GM18951 (cell line): ENCODE results near the gene AK3.

Experiments
- POLR2A ChIP-seq: IDR thresholded peaks from 4 replicates; pipeline ENCODE4 v1.6.1; 2011; ENCODE audit warnings: mild to moderate bottlenecking; ENCODE audit not compliant: insufficient read length, insufficient read depth; ENCODE audit errors: extremely low read depth
- in situ Hi-C: fragments of 300-500 bp; cut with MboI; formaldehyde crosslinking; loops from one replicate; pipeline ENCODE4 v1.12.0; 2022; ENCODE audit warnings: low sequenced_read_pairs, mixed read lengths, inconsistent platforms; ENCODE audit not compliant: unreplicated experiment

AK3 gene

DNA sequence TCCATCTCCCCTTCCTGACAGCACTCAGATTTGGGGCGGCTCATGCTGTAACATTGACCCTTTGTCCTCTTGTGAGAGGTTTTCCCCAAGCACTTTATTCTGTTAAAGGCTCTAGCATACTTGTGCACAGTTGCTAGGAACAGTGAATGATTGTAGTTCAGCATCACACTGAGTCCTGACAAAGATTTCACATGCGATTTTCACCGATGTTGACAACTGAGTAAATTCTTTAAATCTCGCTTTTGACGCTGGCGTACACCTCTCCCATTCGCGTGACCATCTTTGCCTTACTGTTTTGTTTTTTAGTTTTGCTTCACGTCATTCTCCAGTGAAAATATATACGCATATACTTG is 60.9 kb downstream of the AK3 start:
- in situ Hi-C loops, result no loop called here
- no peak for TF ChIP-seq POLR2A

DNA sequence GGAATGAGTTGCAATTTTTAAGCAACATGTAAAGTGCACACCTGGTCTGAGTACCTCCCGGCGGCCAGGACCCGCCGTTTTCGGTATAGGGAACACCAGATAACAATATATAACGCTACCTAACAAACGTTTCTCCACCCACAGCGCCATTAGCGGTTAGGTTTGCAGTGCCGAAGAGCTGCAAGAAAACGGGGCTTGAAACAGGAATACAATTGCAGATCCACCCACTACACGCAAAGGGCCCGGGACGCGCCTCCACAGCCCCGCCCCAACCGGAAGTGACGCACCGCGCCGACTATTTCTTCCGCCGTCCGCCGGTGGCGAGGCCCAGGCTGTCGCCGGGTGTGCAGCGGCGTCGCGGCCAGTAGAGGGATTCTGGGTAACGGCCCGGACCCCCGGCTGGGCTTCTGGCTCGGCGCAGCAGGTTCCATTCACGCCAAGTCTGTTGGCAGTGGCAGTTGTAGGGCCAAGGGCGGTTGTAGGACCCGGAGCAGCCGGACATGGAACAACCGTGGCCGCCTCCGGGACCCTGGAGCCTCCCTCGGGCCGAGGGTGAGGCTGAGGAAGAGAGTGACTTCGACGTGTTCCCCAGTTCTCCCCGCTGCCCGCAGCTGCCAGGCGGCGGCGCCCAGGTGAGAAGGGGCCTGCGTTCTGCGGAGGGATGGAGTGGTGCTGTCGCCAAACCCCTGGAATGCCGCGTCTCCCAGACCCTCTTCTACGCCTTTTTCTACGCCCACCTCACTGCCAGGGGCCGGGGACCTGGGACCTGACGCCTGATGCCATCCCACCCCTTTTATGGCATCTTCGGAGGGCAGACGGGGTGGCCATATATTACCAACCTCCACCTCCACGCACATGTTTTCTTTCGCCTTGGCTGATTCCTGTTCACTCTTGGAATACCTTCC is 61.5 kb downstream of the AK3 start, which contains the start of gene CDC37L1:
Gene CDC37L1, plus strand, starts transcription at position 302 of the 905 bp plus-strand sequence. Its CDS starts 199 bp downstream, at position 501.
- TF ChIP-seq POLR2A, result peak; percentile 99
- in situ Hi-C loops, result no loop called here

DNA sequence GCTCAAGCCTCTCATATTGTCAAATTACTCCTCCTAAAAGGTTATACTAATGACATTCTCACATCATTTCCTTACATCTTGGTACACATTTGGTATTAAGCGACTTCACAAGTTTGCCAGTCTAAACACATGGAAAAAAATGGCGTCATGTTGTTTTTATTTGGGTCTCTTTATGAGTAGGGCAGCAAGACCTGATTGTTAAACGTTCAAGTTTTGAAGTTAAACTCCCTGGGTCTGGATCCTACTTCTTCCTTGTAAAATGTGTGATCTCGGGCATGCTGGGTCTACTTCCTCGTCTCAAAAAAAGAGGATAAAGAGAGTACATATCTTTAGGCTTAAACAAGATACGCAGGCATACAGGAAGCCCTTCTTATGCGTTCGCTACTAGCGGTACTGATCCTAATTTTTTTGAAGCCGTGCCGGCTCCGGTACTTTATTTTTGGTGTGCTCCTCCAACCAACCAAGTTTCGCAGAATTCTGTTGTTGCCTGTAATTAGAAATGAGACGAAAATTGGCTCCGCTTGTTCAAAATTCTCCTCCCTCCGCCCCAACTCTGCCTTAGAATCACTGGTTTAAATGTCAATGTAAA is 62.2 kb downstream of the AK3 start:
- in situ Hi-C loops, result no loop called here
- no peak for TF ChIP-seq POLR2A

DNA sequence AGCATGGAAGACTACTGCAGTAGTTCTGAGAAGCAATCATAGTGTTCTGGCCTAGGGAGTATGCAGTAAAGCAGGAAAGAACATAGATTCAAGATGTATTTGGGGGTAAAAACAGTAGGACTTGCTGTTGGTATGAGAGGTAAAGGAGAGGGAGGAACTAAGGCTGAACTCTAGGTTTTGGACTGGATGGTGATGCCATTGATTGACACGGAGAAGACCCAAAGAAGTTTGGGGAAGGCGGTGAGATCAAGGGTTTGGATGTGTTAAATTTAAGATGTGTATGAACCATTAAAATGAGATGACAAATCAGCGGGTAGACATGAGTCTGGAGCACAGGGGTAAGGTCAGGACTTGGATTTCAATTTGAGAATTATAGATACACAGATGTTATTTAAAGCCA is 63.6 kb downstream of the AK3 start:
- in situ Hi-C loops, result no loop called here
- TF ChIP-seq POLR2A, result no peak

DNA sequence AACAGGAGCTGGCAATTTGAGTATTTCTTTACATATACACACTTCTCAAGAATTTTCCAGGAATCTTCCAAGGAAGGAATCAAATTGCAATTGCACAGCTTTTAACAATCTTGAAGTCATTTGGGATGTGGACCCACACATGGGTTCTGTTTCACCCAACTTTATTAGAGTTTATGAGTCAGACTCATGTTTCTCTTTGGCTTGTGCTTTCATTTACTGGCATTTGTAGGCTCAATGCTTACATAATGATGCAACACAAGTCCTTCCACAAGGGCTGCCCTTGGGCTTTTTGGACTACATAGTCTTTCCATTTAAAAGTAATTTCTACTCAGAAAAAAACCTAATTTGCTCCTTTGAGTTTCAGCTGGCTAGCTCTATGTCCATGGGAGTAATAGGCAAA is 66.2 kb downstream of the AK3 start:
- in situ Hi-C loops, result no loop called here

DNA sequence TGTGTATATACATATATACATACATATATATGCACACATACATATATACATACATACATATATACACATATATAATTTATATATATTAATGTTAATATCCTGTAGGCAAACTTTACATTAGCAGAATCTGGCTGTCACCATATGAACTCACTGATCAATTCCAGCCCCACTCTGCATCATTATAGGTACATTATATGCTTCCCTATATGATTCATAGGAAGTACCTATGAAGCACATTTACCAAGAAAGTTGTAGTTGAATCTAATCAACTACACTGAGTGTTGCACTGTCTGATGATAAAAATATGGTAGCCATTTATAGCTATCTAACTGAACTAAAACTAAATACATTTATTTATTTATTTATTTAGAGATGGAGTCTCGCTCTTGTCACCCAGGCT is 69.3 kb downstream of the AK3 start:
- TF ChIP-seq POLR2A, result no peak
- in situ Hi-C loops, result no loop called here

More for the DNA sequence above, 66.2 kb downstream of the AK3 start:
- no peak for TF ChIP-seq POLR2A

DNA sequence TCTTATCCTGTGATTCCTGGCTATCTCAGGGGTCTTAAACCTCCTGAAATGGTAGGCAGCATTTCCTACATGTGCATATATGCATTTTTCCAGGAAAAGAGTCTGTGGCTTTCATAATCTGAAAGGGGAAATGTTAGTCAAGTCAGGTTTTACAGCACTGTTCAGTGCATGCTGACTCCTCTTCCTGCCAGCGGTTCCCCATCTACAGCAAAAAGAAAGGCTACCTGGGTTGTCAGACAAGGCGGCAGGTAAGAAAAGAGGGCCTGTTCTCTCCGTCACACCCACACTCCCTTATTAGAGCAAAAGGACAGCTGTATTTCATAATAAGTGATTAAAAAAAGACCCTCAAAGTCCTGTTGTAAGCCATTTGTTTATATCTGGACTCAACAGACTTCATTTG is 70.4 kb downstream of the AK3 start:
- no peak for TF ChIP-seq POLR2A
- in situ Hi-C loops, result no loop called here

DNA sequence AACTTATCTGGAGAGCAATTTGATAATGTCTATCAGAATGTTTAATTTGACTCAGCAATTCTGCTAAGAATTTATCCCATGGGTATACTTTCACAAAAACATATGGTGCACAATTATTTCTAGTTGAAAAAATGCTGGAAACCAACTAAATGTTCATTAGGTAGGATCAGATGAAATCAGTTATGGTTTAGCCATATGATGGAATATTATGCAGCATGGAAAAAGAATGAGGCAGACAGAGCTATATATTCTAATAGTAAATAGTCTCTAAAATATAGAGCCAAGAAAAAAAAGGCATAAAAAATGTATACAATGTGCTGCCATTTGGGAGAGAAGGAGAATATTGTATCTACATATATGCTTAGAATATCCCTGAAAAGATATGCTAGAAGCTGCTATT is 71.1 kb downstream of the AK3 start:
- in situ Hi-C loops, result no loop called here
- no peak for TF ChIP-seq POLR2A

DNA sequence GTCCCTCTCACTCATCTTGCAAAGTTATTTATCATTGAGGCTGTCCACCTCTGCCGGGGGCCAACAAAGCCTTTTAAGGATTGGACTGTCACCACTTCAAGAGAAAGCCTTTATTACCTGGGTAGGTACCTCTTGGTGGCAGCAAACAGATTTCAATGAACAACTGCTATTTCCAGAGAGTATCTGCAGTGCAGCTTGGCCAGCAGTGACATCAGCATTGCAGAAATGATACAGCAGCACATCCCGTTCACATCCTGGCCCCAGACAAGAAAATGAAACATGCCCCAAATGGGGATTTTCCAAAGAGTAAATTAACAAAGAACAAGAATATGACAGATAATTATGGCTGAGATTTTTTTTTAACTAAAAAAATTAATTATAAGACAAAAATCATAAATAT is 72.4 kb downstream of the AK3 start:
- no peak for TF ChIP-seq POLR2A
- in situ Hi-C loops, result no loop called here

DNA sequence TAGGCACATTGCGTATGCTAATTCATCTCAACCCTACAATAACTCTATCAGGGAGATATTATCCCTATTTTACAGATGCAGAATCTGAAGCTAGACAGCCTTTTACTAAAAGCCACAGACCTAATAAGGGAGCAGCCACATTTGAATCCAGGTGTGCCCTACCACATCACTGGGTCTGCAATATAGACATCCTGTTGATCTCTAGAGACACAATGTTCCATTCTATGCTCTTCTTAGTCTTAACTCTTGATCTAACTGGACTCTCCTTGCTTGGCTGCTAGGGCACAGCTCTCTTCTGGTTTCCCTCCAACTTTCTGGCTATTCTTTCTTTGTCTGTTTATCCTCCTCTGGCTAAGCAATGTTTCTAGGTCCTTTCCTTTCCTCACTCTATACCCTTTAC is 73.3 kb downstream of the AK3 start:
- in situ Hi-C loops, result no loop called here

DNA sequence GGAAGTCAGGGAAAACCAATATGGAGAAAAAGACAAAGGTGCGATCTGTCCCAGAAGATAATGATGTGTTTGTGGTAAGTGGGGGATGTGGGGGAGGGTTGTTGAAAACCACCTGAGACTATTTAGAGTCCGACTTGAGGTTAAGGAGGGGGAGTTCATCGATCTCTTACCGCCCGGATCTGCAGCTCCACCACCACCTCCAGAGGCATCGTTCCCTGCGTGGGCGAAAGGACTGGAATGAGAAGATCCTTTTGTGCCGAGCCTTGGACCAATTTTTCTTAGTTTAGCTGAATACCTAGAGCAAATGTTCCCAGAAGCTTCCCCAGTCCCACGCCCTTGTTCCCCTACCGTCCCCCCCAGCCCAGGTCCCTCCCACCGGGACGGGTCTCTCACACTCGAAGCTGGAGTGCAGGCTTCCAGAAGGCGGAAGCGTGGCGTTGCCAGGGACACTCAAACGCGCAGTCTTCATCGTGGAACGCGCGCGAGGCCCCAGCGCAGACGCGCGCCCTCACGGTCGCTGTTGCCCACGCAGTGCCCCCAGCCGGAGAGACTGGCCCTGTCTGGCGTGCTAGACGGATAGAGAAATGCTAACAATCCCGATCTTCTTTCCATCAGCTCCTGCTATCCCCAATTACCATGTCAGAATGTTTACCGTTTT is 74.8 kb downstream of the AK3 start, which contains the start of gene SPATA6L:
Gene SPATA6L, minus strand, starts transcription at position 439 of the 658 bp plus-strand sequence. Its CDS starts 230 bp downstream, at position 209.
- in situ Hi-C loops, result no loop called here

More for the DNA sequence above, 73.3 kb downstream of the AK3 start:
- TF ChIP-seq POLR2A, result no peak

DNA sequence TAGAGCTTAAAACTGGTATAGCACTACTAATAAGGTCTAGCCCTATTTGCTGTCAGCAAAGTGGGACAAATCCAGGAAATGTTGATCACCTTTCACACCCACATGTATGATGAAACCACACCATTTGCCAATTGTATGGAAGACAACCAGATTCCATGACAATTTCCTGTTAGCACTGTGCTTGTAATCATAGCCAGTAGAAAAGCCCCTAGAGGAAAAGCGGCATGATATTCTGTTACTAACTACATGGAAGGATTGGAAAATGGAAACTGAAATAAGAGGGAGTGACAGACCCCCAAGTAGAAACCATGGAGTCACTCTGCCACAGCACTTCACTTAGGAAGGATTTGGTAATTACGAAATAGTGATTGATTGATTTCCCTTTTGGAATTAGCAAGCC is 75.6 kb downstream of the AK3 start:
- in situ Hi-C loops, result no loop called here
- no peak for TF ChIP-seq POLR2A

More for the DNA sequence above, 74.8 kb downstream of the AK3 start, which contains the start of gene SPATA6L:
- TF ChIP-seq POLR2A, result no peak

DNA sequence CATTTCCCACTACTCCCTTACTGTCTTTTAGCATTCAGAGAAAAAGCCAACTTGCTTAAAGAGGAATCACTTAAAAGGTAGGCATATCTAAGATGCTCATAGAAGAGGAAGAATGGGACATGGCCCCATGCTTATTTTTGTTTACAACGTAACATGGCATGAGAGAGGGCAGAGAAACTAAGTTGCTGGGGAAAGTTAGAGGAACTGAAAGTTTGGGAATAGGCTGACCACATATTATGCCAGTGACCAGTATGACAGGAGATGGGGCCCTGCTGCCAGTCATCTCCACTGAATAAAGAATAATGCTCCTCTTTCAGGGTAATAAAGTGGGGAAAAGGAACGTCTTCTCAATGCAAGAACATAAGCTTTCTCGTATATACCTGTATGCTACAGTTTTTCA is 77.0 kb downstream of the AK3 start:
- TF ChIP-seq POLR2A, result no peak
- in situ Hi-C loops, result no loop called here
